A172 (cell line): ENCODE measurements around the gene CEP70. TPM values are rescaled to one million over a fixed set of nuclear protein-coding genes. Genes with fewer than 3 reads are reported as not detected.

Experiments used
- DNase-seq: peaks from one replicate; pipeline ENCODE4 v3.0.0-alpha.2; 2015; ENCODE audit warnings: low spot score
- total RNA-seq: library from RNA; depleted of rRNA; stranded (reverse); fragments of >200 nt; shearing (Covaris generic); gene quantifications from 2 replicates; pipeline ENCODE4 v1.2.3, GENCODE V29; 2014; rRNA removed

Gene CEP70
- total RNA-seq, 1 experiment from 2014 or later: 30.0 TPM

DNA sequence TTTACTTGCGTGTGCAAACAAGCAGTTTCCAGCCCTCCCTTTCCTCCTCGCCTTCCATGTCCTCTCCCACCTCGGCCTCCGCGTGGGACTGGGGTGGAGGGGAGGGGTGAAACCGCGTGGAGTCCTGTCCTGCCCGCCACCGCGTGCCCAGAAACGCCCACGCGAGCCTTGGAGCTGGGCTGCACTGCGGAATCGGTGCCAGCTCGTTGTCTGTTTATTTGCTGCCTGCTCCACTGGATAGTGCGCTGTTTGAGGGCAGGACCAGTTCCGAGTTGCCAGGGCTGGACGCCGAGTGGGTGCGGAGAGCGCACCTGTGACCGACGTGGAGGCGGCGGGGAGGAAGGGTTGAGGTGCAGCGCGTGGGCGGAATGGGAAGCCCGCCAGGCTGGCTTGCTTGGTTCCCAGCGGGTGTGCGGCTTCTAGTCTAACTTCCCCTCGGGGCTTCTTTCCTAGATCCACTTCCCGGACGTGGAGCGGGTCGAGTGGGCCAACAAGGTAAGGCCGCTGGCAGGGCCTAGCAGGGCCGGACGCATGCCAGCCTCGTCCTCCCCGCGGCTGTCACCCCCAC, 142.4 kb downstream of the CEP70 start:
- DNase-seq: no peak

DNA sequence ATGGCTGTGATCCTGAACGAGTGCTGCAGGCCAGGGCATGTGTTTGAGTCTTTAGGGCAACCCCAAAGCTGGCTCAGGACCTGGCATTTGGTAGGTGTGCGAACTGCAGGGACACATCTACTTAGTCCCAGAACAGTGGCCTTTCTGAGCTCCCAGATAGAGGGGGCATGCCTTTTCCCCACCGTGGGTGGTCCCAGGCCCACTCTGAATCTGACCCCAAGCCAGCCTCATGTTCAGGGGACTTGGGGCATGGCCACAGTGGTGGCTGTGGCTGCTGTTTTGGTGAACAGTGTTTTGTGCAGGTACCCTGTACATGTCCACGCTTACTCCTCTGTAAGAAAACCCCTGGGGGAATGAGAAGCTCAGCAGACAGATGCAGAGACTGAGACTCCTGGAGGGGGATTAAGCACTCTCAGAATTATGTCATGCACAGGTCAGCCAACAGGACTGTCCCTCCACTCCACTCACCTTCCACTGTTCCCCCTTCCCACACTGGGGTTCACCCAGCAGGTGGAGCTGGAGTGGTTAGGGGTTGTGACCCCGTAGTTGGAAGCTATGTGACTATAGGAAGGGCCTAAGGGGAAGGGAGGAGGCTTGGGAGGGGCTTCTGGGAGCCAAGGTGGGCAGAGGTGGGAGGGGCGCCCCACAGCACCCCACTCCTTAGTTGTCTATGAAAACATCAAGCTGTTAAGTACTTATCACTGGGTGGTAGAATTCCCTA, 143.2 kb downstream of the CEP70 start:
- no peak for DNase-seq

DNA sequence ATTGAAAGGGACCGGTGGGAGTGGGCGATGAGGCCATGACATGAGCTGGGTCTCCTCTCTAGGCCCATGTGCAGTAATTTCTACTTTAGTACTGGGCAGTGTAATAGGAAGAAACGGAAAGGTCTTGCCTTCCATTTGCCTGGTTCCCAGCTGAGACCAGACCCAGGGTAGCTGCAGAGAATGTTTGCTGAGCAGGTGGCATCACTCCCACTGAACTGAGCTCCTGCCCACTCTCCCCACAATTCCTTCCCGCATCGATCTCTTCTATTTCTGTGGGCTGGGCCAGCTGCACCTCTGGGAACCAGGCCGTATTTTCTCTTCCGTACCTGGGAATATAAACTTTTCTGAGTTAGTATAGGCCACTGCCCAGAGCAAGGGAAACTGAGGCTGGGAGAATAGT, 143.9 kb downstream of the CEP70 start:
- DNase-seq: no peak

DNA sequence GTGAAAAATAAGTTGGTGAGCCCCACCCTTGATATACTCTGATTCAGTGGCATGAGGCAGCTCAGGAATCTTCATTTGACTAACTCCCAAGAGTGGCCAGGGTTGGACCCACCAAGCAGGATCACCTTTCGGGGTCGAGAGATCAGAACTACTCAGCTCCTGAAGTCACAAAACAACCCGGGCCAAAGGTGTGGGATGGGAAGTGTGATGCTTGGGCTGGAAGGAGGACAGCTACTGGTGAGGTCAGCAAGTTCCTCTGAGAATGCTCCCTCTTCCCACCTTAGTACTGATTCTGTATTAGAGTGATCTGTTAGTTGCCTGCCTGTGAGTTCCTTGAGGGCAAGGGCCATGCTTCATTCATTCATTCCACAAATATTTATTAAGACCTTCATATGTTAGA, 144.6 kb downstream of the CEP70 start:
- no peak for DNase-seq

DNA sequence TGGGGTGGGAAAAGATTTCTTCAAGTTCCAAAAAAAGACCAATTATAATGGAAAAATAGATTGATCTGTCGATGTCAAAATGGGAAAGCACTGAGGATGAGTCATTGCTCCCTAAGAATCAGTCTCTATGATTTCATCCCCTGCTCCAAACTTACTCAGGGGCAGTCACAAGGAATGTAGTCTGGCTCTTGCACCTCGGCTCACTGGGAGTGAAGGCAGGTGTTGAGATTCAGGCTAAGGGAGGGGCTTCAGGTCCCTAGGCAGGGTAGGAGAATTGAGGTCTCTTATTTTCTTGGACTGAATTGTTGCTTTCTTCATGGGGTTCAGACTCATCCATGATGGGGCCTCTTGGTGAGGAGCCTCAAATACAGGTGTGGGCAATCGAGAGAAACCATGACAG, 145.4 kb downstream of the CEP70 start:
- no peak for DNase-seq

DNA sequence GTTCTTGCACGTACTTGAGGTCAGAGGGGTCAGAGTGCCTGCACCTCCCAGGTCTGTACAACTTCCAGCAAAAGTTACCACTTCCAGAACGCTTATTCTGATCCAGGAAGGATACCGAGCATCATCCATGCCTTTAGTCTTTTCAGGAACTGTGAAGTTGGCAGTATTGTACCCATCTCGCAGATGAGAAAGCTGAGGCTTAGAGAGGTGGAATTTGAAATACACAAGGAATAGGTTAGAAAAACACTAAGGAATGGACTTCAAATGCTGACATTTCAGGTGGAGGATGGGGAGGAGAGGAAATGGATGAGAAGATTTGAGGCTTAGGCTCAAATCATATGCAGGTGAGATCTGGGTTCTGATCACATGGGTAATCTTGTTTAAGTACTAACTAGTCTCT, 148.4 kb downstream of the CEP70 start:
- no peak for DNase-seq

DNA sequence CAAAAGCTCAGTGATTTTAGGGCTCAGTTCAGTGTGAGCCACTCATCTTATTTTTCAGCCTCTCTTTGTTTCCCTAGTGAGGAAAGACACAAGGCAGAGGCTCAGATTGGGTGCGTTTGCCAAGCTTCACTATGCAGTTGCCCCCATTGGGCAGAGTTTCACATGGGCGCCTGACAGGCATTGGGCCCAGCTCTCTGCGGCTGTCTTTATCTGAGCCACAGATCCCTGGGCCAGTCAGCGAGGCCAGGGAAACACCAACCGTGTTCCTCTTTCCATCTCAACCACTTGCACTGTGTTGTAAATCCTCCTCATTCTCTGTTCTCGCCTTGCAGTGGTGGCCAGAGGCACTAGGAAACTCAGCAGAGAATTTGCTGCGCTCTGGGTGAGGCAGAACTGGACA, 148.8 kb downstream of the CEP70 start:
- no peak for DNase-seq

Other genes starting within 250 kb of the CEP70 start
- 32.7 and 72.2 TPM in 2 replicates for gene MRAS, start 245.7 kb downstream of the CEP70 start, total RNA-seq
- gene ESYT3, start 159.6 kb downstream of the CEP70 start, total RNA-seq: 0.16 and 0.46 TPM in 2 replicates
- gene FAIM, start 14.5 kb upstream of the CEP70 start, total RNA-seq: 21.9 and 27.6 TPM in 2 replicates
- 11.6 and 12.1 TPM in 2 replicates for gene PIK3CB, start 240.7 kb upstream of the CEP70 start, total RNA-seq